K562 treated with DMSO at 1 percent for 24 hours (cell line): ENCODE data around the gene COA7. TPM values are rescaled to one million over a fixed set of nuclear protein-coding genes. Genes with fewer than 3 reads are reported as not detected.

Source experiments
- total RNA-seq: library from RNA; unstranded; fragments of 300-600 nt; gene quantifications from 2 replicates; pipeline ENCODE4 v1.2.3, GENCODE V29; 2022; ENCODE audit warnings: low read depth; ENCODE audit not compliant: insufficient read depth

The COA7 gene
- total RNA-seq: 16.2 and 18.8 TPM in 2 replicates

GRCh38 chr1:52697795-52698674 lies at the start of gene COA7:
Gene COA7, minus strand, starts transcription at chr1:52698347. Its CDS starts 21 bp downstream, at chr1:52698326.

GRCh38 chr1:52726265-52727113 lies 28.3 kb upstream of the COA7 start, which contains the start of gene ZYG11B:
Gene ZYG11B, plus strand, starts transcription at chr1:52726453. Its CDS starts 201 bp downstream, at chr1:52726654.

Other genes with a start within 250 kb of the COA7 start
- 36.4 and 43.2 TPM in 2 replicates for gene TUT4, start 145.3 kb downstream of the COA7 start, total RNA-seq
- gene GPX7, start 96.0 kb downstream of the COA7 start, total RNA-seq: not detected in 2 replicates
- not detected in 2 replicates for gene SHISAL2A, start 65.2 kb downstream of the COA7 start, total RNA-seq
- gene ZYG11B, start 28.1 kb upstream of the COA7 start, total RNA-seq: 10.2 and 15.3 TPM in 2 replicates
- gene ZYG11A, start 144.4 kb upstream of the COA7 start, total RNA-seq: 4.6 and 4.9 TPM in 2 replicates
- gene ECHDC2, start 223.4 kb upstream of the COA7 start, total RNA-seq: 3.7 and 5.8 TPM in 2 replicates
- gene SCP2, start 228.9 kb upstream of the COA7 start, total RNA-seq: 77.4 and 89.7 TPM in 2 replicates